T-cell (primary cell): ENCODE measurements around the gene NECTIN2. TPM values are rescaled to one million over a fixed set of nuclear protein-coding genes. Genes with fewer than 3 reads are reported as not detected.

Source experiments
- ATAC-seq, 4 experiments: fragments of 200-7000 bp in 3 of 4; fragments of 150-1000 bp in 1 of 4; cut with Tn5 transposase; replicated peaks in 1 of 4; 1 replicate in 3 of 4; 2 replicates in 1 of 4; pipeline ENCODE4 v1.10.0; 2021; ENCODE audit warnings: moderate library complexity in 3 of 4, mild to moderate bottlenecking in 2 of 4, moderate number of reproducible peaks in 1 of 4
- CTCF ChIA-PET, 2 donors: fragments of 300-600 bp; sonication (Branson Sonifier 250); formaldehyde crosslinking; loops; one replicate each; lab custom pipeline; 2022; ENCODE audit warnings: antibody characterized with exemption in 2 of 2; lab: Charles Lee
- POLR2A ChIA-PET, 2 donors: fragments of 300-600 bp; sonication (Branson Sonifier 250); formaldehyde crosslinking; loops; one replicate each; lab custom pipeline; 2022; ENCODE audit warnings: antibody characterized with exemption in 2 of 2; lab: Charles Lee
- DNase-seq, 35 experiments: peaks; one replicate each; pipeline versions ENCODE4 v3.0.0 to v3.0.0-alpha.2; 2013 to 2023
- H3K27ac ChIP-seq: one replicate; pipeline ENCODE4 v1.5.1; 2013; ENCODE audit warnings: low read length
- H3K27me3 ChIP-seq, 2 experiments: replicated peaks in 1 of 2; 1 replicate in 1 of 2; 2 replicates in 1 of 2; pipeline versions ENCODE4 v1.6.1 to v1.7.0; 2013; ENCODE audit warnings: low read length in 1 of 2, mixed read lengths in 1 of 2; ENCODE audit not compliant: control insufficient read depth in 2 of 2, insufficient read depth in 2 of 2; ENCODE audit errors: extremely low read depth in 1 of 2
- H3K36me3 ChIP-seq, 2 donors: 1 replicate in 1 of 2; 2 replicates in 1 of 2; pipeline versions ENCODE4 v1.6.1 to v1.7.0; 2013; ENCODE audit warnings: low read length in 1 of 2; ENCODE audit not compliant: control insufficient read depth in 2 of 2, insufficient read depth in 1 of 2; ENCODE audit errors: extremely low read depth in 1 of 2
- H3K4me1 ChIP-seq, 2 experiments: 1 replicate in 1 of 2; 2 replicates in 1 of 2; pipeline versions ENCODE4 v1.6.1 to v1.7.0; 2013; ENCODE audit warnings: low read length in 2 of 2, mixed read lengths in 1 of 2; ENCODE audit not compliant: insufficient read depth in 2 of 2, control insufficient read depth in 1 of 2; ENCODE audit errors: extremely low read depth in 1 of 2
- H3K4me3 ChIP-seq, 2 donors: 1 replicate in 1 of 2; 2 replicates in 1 of 2; pipeline versions ENCODE4 v1.5.1 to v1.7.0; 2013; ENCODE audit warnings: mild to moderate bottlenecking in 2 of 2, low read length in 1 of 2, moderate library complexity in 1 of 2; ENCODE audit not compliant: control insufficient read depth in 1 of 2; ENCODE audit errors: extremely low read depth in 1 of 2
- H3K9me3 ChIP-seq: 2 replicates; pipeline ENCODE4 v1.7.0; 2013
- H3K27ac Mint-ChIP-seq, 2 donors: one replicate each; pipeline ENCODE4 v1.8.0; 2020 to 2021; ENCODE audit warnings: mild to moderate bottlenecking in 2 of 2, mixed read lengths in 2 of 2
- H3K27me3 Mint-ChIP-seq, 2 donors: one replicate each; pipeline ENCODE4 v1.8.0; 2021 to 2022; ENCODE audit warnings: mixed read lengths in 2 of 2
- H3K36me3 Mint-ChIP-seq: one replicate; pipeline ENCODE4 v1.8.0; 2021; ENCODE audit warnings: mixed read lengths
- H3K4me1 Mint-ChIP-seq, 3 donors: one replicate each; pipeline ENCODE4 v1.8.0; 2020 to 2022; ENCODE audit warnings: mixed read lengths in 3 of 3, mild to moderate bottlenecking in 1 of 3
- H3K4me3 Mint-ChIP-seq, 3 donors: one replicate each; pipeline ENCODE4 v1.8.0; 2020 to 2022; ENCODE audit warnings: mild to moderate bottlenecking in 3 of 3, mixed read lengths in 3 of 3, moderate library complexity in 3 of 3
- H3K9me3 Mint-ChIP-seq, 3 donors: one replicate each; pipeline ENCODE4 v1.8.0; 2020 to 2022; ENCODE audit warnings: mixed read lengths in 3 of 3
- WGBS: methylation state at CpG from one replicate; pipeline ENCODE4 v1.1.5; 2013; ENCODE audit warnings: missing lambda C conversion rate; ENCODE audit not compliant: insufficient coverage; 5-methylcytosine and 5-hydroxymethylcytosine counted together
- total RNA-seq, 35 experiments: library from RNA in 6 of 35; stranded (reverse) in 6 of 35; fragments of 120-200 nt in 1 of 35; gene quantifications; one replicate each; pipeline versions ENCODE4 v1.2.1 to v1.2.4 and lab custom pipeline; 2013 to 2026

NECTIN2 gene
- total RNA-seq, 5 donors from 2014 or later (not counting 1 experiment from before 2014, with no cell fraction given): 0.30 to 1.8 (median 1.4) TPM

- DNase-seq (no peak), ATAC-seq (no peak)
- H3K27ac Mint-ChIP-seq: no peak overlapping the region
- Histone ChIP-seq H3K4me1 (peaks cover 0 to 6% of the 10 kb centered on the region in 2 experiments), H3K4me3 (no peak overlapping the region), H3K27ac (no peak overlapping the region), H3K9me3 (no peaks in the 10 kb centered on the region), H3K27me3 (peaks cover 0 to 39% of the 10 kb centered on the region in 2 experiments), H3K36me3 (no peaks in the 10 kb centered on the region)
- 72% methylated on average over 2 of the region's 5 CpGs for WGBS
- no peaks in the 10 kb centered on the region for H3K36me3 Mint-ChIP-seq
- H3K9me3 Mint-ChIP-seq: no peaks in the 10 kb centered on the region
- no peak overlapping the region for H3K4me3 Mint-ChIP-seq
- ChIA-PET POLR2A (no interaction called here), CTCF (no interaction called here)
- peaks cover 5 to 8% (median 5%) of the 10 kb centered on the region in 3 donors for H3K4me1 Mint-ChIP-seq
- H3K27me3 Mint-ChIP-seq: peaks cover 21 to 22% of the 10 kb centered on the region in 2 donors
These were observed 81.6 kb downstream of the NECTIN2 start for GRCh38 chr19:44927746-44928145.

DNA sequence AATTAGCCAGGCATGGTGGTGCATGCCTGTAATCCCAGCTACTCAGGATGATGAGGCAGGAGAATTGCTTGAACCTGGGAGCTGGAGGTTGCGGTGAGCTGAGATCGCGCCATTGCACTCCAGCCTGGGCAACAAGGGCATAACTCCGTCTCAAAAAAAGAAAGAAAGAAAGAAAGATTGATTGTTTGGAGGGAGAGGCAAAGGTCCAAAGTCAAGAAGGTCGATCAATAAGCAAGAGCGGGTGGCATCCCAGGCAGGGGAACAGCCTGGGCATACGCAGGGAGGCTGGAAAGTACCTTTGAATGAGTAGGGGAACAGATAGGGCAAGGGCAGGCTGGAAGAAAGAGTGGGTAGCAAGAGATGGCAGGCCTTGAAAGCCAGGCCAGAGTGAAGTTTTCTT is 84.0 kb downstream of the NECTIN2 start:
- Histone ChIP-seq H3K27me3 (peaks cover 0 to 32% of the 10 kb centered on the region in 2 experiments), H3K4me1 (peaks cover 0 to 6% of the 10 kb centered on the region in 2 experiments), H3K36me3 (no peaks in the 10 kb centered on the region), H3K27ac (no peak overlapping the region), H3K9me3 (no peaks in the 10 kb centered on the region), H3K4me3 (no peak overlapping the region)
- ATAC-seq (no peak), DNase-seq (no peak)
- ChIA-PET POLR2A (no interaction called here), CTCF (no interaction called here)
- peaks cover 5 to 8% (median 5%) of the 10 kb centered on the region in 3 donors for H3K4me1 Mint-ChIP-seq
- no peak overlapping the region for H3K4me3 Mint-ChIP-seq
- peaks cover 20% of the 10 kb centered on the region in 2 donors for H3K27me3 Mint-ChIP-seq
- WGBS: 91% methylated on average over 6 of the region's 7 CpGs
- no peaks in the 10 kb centered on the region for H3K9me3 Mint-ChIP-seq
- no peaks in the 10 kb centered on the region for H3K36me3 Mint-ChIP-seq
- no peak overlapping the region for H3K27ac Mint-ChIP-seq

DNA sequence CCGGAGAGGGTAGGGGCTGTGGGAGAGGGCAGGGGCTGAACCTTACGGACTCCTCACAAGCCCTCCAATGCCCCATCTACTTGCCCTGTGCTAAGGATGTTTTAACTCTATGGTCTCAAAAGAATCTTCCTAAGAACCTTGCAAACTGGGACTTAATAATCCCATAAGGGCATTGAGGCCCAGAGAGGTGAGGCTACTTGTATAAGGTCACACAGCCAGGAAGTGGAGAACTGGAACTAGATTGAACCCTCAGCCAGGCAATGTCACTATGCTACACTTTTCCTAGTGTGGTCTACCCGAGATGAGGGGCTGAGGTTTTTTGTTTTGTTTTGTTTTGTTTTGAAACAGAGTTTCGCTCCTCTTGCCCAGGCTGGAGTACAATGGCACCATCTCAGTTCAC is 85.4 kb downstream of the NECTIN2 start:
- Histone ChIP-seq H3K9me3 (no peaks in the 10 kb centered on the region), H3K27ac (no peak overlapping the region), H3K4me1 (peaks cover 0 to 6% of the 10 kb centered on the region in 2 experiments), H3K36me3 (no peaks in the 10 kb centered on the region), H3K4me3 (no peak overlapping the region), H3K27me3 (peaks cover 0 to 21% of the 10 kb centered on the region in 2 experiments)
- ChIA-PET CTCF (no interaction called here), POLR2A (no interaction called here)
- H3K4me3 Mint-ChIP-seq: no peak overlapping the region
- H3K27ac Mint-ChIP-seq: no peak overlapping the region
- no peaks in the 10 kb centered on the region for H3K36me3 Mint-ChIP-seq
- 80% methylated on average over 1 of the region's 4 CpGs for WGBS
- no peaks in the 10 kb centered on the region for H3K9me3 Mint-ChIP-seq
- ATAC-seq (no peak), DNase-seq (no peak)
- H3K4me1 Mint-ChIP-seq: peaks cover 5% of the 10 kb centered on the region in 3 donors
- peaks cover 7 to 8% of the 10 kb centered on the region in 2 donors for H3K27me3 Mint-ChIP-seq

Other genes starting within 250 kb of the NECTIN2 start
- not detected for gene IGSF23, start 232.7 kb upstream of the NECTIN2 start, total RNA-seq
- gene PVR, start 202.4 kb upstream of the NECTIN2 start, total RNA-seq: 1 to 10 TPM; 1.2 to 3.4 (median 2.8) TPM
- gene CEACAM19, start 174.8 kb upstream of the NECTIN2 start, total RNA-seq: 1 to 10 TPM in 3 of 5 donors, under 1 TPM in 2; 0.57 to 2.7 (median 1.0) TPM
- not detected for gene CEACAM16, start 147.1 kb upstream of the NECTIN2 start, total RNA-seq
- 100 to 1,000 TPM in 1 of 5 donors, 10 to 100 TPM in 4; 18.7 to 103 (median 19.4) TPM for gene BCL3, start 97.6 kb upstream of the NECTIN2 start, total RNA-seq
- under 1 TPM in 2 of 5 donors, not detected in 3; 0.25 to 0.30 TPM for gene CBLC, start 68.4 kb upstream of the NECTIN2 start, total RNA-seq
- gene BCAM, start 37.2 kb upstream of the NECTIN2 start, total RNA-seq: 1 to 10 TPM in 1 of 5 donors, under 1 TPM in 3, not detected in 1; 0.39 to 1.0 (median 0.87) TPM
- 10 to 100 TPM; 32.1 to 47.5 (median 41.5) TPM for gene TOMM40, start 45.0 kb downstream of the NECTIN2 start, total RNA-seq
- 1 to 10 TPM; 2.0 to 9.5 (median 6.8) TPM for gene APOE, start 59.5 kb downstream of the NECTIN2 start, total RNA-seq
- gene APOC1, start 68.3 kb downstream of the NECTIN2 start, total RNA-seq: 1 to 10 TPM in 3 of 5 donors, not detected in 2; 2.8 to 8.5 (median 3.9) TPM
- gene APOC4, start 95.9 kb downstream of the NECTIN2 start, total RNA-seq: not detected
- under 1 TPM in 2 of 5 donors, not detected in 3; 0.66 to 0.96 TPM for gene APOC2, start 99.8 kb downstream of the NECTIN2 start, total RNA-seq
- gene CLPTM1, start 109.1 kb downstream of the NECTIN2 start, total RNA-seq: 100 to 1,000 TPM in 1 of 5 donors, 10 to 100 TPM in 4; 64.0 to 103 (median 87.6) TPM
- 10 to 100 TPM; 29.4 to 65.5 (median 40.4) TPM for gene RELB, start 155.2 kb downstream of the NECTIN2 start, total RNA-seq
- 100 to 1,000 TPM; 141 to 153 (median 149) TPM for gene CLASRP, start 192.7 kb downstream of the NECTIN2 start, total RNA-seq
- 1 to 10 TPM; 1.4 to 4.3 (median 3.5) TPM for gene ZNF296, start 230.2 kb downstream of the NECTIN2 start, total RNA-seq
- 10 to 100 TPM in 4 of 5 donors, 1 to 10 TPM in 1; 4.0 to 23.1 (median 22.7) TPM for gene GEMIN7, start 233.0 kb downstream of the NECTIN2 start, total RNA-seq
- gene PPP1R37, start 246.9 kb downstream of the NECTIN2 start, total RNA-seq: 10 to 100 TPM; 17.2 to 35.2 (median 30.4) TPM